ENCODE results near the gene STAU1. TPM values are rescaled to one million over a fixed set of nuclear protein-coding genes. Genes with fewer than 3 reads are reported as not detected.

The STAU1 gene
- total and polyA plus RNA-seq, 2 experiments from 2014 or later, result 59.4 to 78.2 TPM

- Histone ChIP-seq H3K4me1 (ENCODE audit: insufficient read depth) (no peaks in the 10 kb centered on the region), H3K36me3 (ENCODE audit: low read depth) (peaks cover 31% of the 10 kb centered on the region), H3K9ac (no peak overlapping the region), H3K27me3 (replicated peaks; ENCODE audit: insufficient read depth) (no peaks in the 10 kb centered on the region), H3K27ac (no peak overlapping the region), H4K20me1 (ENCODE audit: insufficient read depth) (no peaks in the 10 kb centered on the region), H3K9me3 (ENCODE audit: low read depth) (no peaks in the 10 kb centered on the region), H3K79me2 (ENCODE audit: insufficient read depth) (peaks cover 24% of the 10 kb centered on the region), H3K4me3 (no peak overlapping the region), H3K9me2 (ENCODE audit: insufficient read depth) (no peaks in the 10 kb centered on the region), H2AFZ (no peak overlapping the region), H3F3A (ENCODE audit: insufficient read depth) (no peaks in the 10 kb centered on the region), H3K4me2 (ENCODE audit: unreplicated experiment) (no peak overlapping the region)
- in situ Hi-C loops (cut with MboI), result no loop called here
- no peak for TF ChIP-seq EZH2 (IDR thresholded peaks at IDR 0.05; ENCODE audit: insufficient read depth, poor library complexity, severe bottlenecking)
- no peak for TF ChIP-seq EZH2phosphoT487 (IDR thresholded peaks at IDR 0.05; ENCODE audit: insufficient read depth, low read depth)
- no peak for DNase-seq
- WGBS, 2 experiments (ENCODE audit: low coverage in 1 of 2, low lambda C conversion rate in 2 of 2, missing lambda C conversion rate in 2 of 2), result 92 to 95% methylated on average over 10 of the region's 10 CpGs
Measured at GRCh38 chr20:49123982-49124381, 64.2 kb downstream of the STAU1 start.

GRCh38 chr20:49122920-49123319 lies 65.2 kb downstream of the STAU1 start:
- Histone ChIP-seq H3K36me3 (ENCODE audit: low read depth) (peaks cover 39% of the 10 kb centered on the region), H3K4me1 (ENCODE audit: insufficient read depth) (no peaks in the 10 kb centered on the region), H3K9me3 (ENCODE audit: low read depth) (no peaks in the 10 kb centered on the region), H3K27ac (no peak overlapping the region), H3K9ac (no peak overlapping the region), H3K27me3 (replicated peaks; ENCODE audit: insufficient read depth) (no peaks in the 10 kb centered on the region), H3K79me2 (ENCODE audit: insufficient read depth) (peaks cover 16% of the 10 kb centered on the region), H3F3A (ENCODE audit: insufficient read depth) (no peaks in the 10 kb centered on the region), H3K4me2 (ENCODE audit: unreplicated experiment) (no peak overlapping the region), H3K4me3 (no peak overlapping the region), H3K9me2 (ENCODE audit: insufficient read depth) (no peaks in the 10 kb centered on the region), H4K20me1 (ENCODE audit: insufficient read depth) (no peaks in the 10 kb centered on the region), H2AFZ (no peak overlapping the region)
- no peak for DNase-seq
- TF ChIP-seq EZH2phosphoT487 (IDR thresholded peaks at IDR 0.05; ENCODE audit: insufficient read depth, low read depth) (no peak), EZH2 (IDR thresholded peaks at IDR 0.05; ENCODE audit: insufficient read depth, poor library complexity, severe bottlenecking) (no peak)
- WGBS, 2 experiments (ENCODE audit: low coverage in 1 of 2, low lambda C conversion rate in 2 of 2, missing lambda C conversion rate in 2 of 2), result 86 to 91% methylated on average over 13 of the region's 13 CpGs
- in situ Hi-C loops (cut with MboI), result no loop called here

- TF ChIP-seq EZH2phosphoT487 (IDR thresholded peaks at IDR 0.05; ENCODE audit: insufficient read depth, low read depth) (no peak), EZH2 (IDR thresholded peaks at IDR 0.05; ENCODE audit: insufficient read depth, poor library complexity, severe bottlenecking) (no peak)
- in situ Hi-C loops (cut with MboI), result no loop called here
- H2AFZ ChIP-seq, result no peak overlapping the region
- H3K36me3 ChIP-seq (ENCODE audit: low read depth), result peaks cover 56% of the 10 kb centered on the region
- 98 to 99% methylated on average over 7 of the region's 7 CpGs for WGBS, 2 experiments (ENCODE audit: low coverage in 1 of 2, low lambda C conversion rate in 2 of 2, missing lambda C conversion rate in 2 of 2)
- no peaks in the 10 kb centered on the region for H3K4me1 ChIP-seq (ENCODE audit: insufficient read depth)
- no peak overlapping the region for H3K4me3 ChIP-seq
- H3K27me3 ChIP-seq (replicated peaks; ENCODE audit: insufficient read depth), result no peaks in the 10 kb centered on the region
- no peaks in the 10 kb centered on the region for H3K9me2 ChIP-seq (ENCODE audit: insufficient read depth)
- H3K27ac ChIP-seq, result no peak overlapping the region
- no peak overlapping the region for H3K9ac ChIP-seq
- H3K9me3 ChIP-seq (ENCODE audit: low read depth), result no peaks in the 10 kb centered on the region
- no peaks in the 10 kb centered on the region for H4K20me1 ChIP-seq (ENCODE audit: insufficient read depth)
- H3K79me2 ChIP-seq (ENCODE audit: insufficient read depth), result peaks cover 9% of the 10 kb centered on the region; the same call in 1 of the 2 replicates
- no peak for DNase-seq
- H3F3A ChIP-seq (ENCODE audit: insufficient read depth), result no peaks in the 10 kb centered on the region; the same call in 1 of the 2 replicates
- H3K4me2 ChIP-seq (ENCODE audit: unreplicated experiment), result no peak overlapping the region
Measured at GRCh38 chr20:49119988-49120387, 68.1 kb downstream of the STAU1 start.

GRCh38 chr20:49118307-49118706 lies 69.8 kb downstream of the STAU1 start:
- no peaks in the 10 kb centered on the region for H3K9me3 ChIP-seq (ENCODE audit: low read depth)
- H3K9ac ChIP-seq, result no peak overlapping the region
- H3K36me3 ChIP-seq (ENCODE audit: low read depth), result peaks cover 70% of the 10 kb centered on the region
- in situ Hi-C loops (cut with MboI), result no loop called here
- DNase-seq, result no peak
- no peak overlapping the region for H2AFZ ChIP-seq
- H3K27me3 ChIP-seq (replicated peaks; ENCODE audit: insufficient read depth), result no peaks in the 10 kb centered on the region
- no peaks in the 10 kb centered on the region for H3K4me1 ChIP-seq (ENCODE audit: insufficient read depth)
- H3K79me2 ChIP-seq (ENCODE audit: insufficient read depth), result no peaks in the 10 kb centered on the region
- 76 to 83% methylated on average over 3 of the region's 3 CpGs for WGBS, 2 experiments (ENCODE audit: low coverage in 1 of 2, low lambda C conversion rate in 2 of 2, missing lambda C conversion rate in 2 of 2)
- H3K27ac ChIP-seq, result no peak overlapping the region
- H3K4me3 ChIP-seq, result no peak overlapping the region
- no peak for TF ChIP-seq EZH2phosphoT487 (IDR thresholded peaks at IDR 0.05; ENCODE audit: insufficient read depth, low read depth)
- TF ChIP-seq EZH2 (IDR thresholded peaks at IDR 0.05; ENCODE audit: insufficient read depth, poor library complexity, severe bottlenecking), result no peak
- H3K4me2 ChIP-seq (ENCODE audit: unreplicated experiment), result no peak overlapping the region
- no peaks in the 10 kb centered on the region; the same call in 1 of the 2 replicates for H3F3A ChIP-seq (ENCODE audit: insufficient read depth)
- H4K20me1 ChIP-seq (ENCODE audit: insufficient read depth), result no peaks in the 10 kb centered on the region
- no peaks in the 10 kb centered on the region for H3K9me2 ChIP-seq (ENCODE audit: insufficient read depth)

DNA sequence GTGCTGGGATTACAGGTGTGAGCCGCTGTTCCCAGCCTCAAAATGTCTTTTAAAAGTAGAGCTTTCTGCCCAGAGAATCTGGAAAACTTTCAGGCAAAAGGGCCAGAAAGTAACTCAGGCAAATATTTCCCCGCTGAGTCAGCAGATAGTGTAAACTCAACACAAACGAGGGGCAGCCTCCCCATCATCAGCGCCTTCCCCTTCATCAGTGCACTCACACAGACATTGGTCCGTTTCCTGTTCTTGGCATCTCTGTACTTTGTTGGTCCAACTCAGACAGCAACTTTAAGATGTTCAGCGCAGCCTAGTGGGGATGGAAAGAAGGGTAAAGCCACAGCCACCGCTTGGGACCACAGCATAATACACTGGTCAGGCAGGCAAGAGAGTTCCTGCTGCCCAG lies 72.6 kb downstream of the STAU1 start:
- TF ChIP-seq EZH2 (IDR thresholded peaks at IDR 0.05; ENCODE audit: insufficient read depth, poor library complexity, severe bottlenecking) (no peak), EZH2phosphoT487 (IDR thresholded peaks at IDR 0.05; ENCODE audit: insufficient read depth, low read depth) (no peak)
- H3K36me3 ChIP-seq (ENCODE audit: low read depth), result peaks cover 62% of the 10 kb centered on the region
- H3K4me3 ChIP-seq, result no peak overlapping the region
- no peaks in the 10 kb centered on the region; the same call in 1 of the 2 replicates for H3F3A ChIP-seq (ENCODE audit: insufficient read depth)
- in situ Hi-C loops (cut with MboI), result no loop called here
- no peaks in the 10 kb centered on the region for H4K20me1 ChIP-seq (ENCODE audit: insufficient read depth)
- no peak overlapping the region for H2AFZ ChIP-seq
- DNase-seq, result peak; percentile 20
- H3K27ac ChIP-seq, result no peak overlapping the region
- H3K9me3 ChIP-seq (ENCODE audit: low read depth), result no peaks in the 10 kb centered on the region
- no peaks in the 10 kb centered on the region for H3K4me1 ChIP-seq (ENCODE audit: insufficient read depth)
- H3K4me2 ChIP-seq (ENCODE audit: unreplicated experiment), result no peak overlapping the region
- H3K27me3 ChIP-seq (replicated peaks; ENCODE audit: insufficient read depth), result no peaks in the 10 kb centered on the region
- no peaks in the 10 kb centered on the region for H3K79me2 ChIP-seq (ENCODE audit: insufficient read depth)
- WGBS, 2 experiments (ENCODE audit: low coverage in 1 of 2, low lambda C conversion rate in 2 of 2, missing lambda C conversion rate in 2 of 2), result 73 to 76% methylated on average over 7 of the region's 7 CpGs
- H3K9ac ChIP-seq, result no peak overlapping the region
- H3K9me2 ChIP-seq (ENCODE audit: insufficient read depth), result no peaks in the 10 kb centered on the region

Measured in GM23248 (cell line).